ENCODE data around the gene DPYSL4. TPM values are rescaled to one million over a fixed set of nuclear protein-coding genes. Genes with fewer than 3 reads are reported as not detected.

Gene DPYSL4
- total and polyA plus RNA-seq, 12 donors, result 0.42 to 7.6 (median 3.2) TPM

- DNase-seq, result no peak
- Histone ChIP-seq H3K27ac (no peak overlapping the region), H3K27me3 (no peaks in the 10 kb centered on the region), H3K4me1 (replicated peaks in 1 of 2) (no peaks in the 10 kb centered on the region), H3K36me3 (replicated peaks in 1 of 2) (no peaks in the 10 kb centered on the region), H3K9me3 (replicated peaks in 1 of 3) (no peaks in the 10 kb centered on the region), H3K4me3 (no peak overlapping the region)
- TF ChIP-seq CTCF (IDR thresholded peaks at IDR 0.05), result no peak
- TF ChIP-seq POLR2A (IDR thresholded peaks at IDR 0.05), result no peak
- 90 to 95% (median 94%) methylated on average over 13 to 14 of the region's 14 CpGs for WGBS, 4 donors
- intact Hi-C loops (cut with DNase I), result loop anchor here in 1 of 2 donors (5.0 kb wide), 1 partner anchor 224 kb away; no protein-coding TSS in a partner anchor
These were observed 41.9 kb downstream of the DPYSL4 start for GRCh38 chr10:132228616-132229015.

GRCh38 chr10:132229096-132229495, 42.3 kb downstream of the DPYSL4 start:
- no peak for TF ChIP-seq POLR2A (IDR thresholded peaks at IDR 0.05)
- TF ChIP-seq CTCF (IDR thresholded peaks at IDR 0.05), result no peak
- intact Hi-C loops (cut with DNase I), result loop anchor here in 1 of 2 donors (5.0 kb wide), 1 partner anchor 223 kb away; no protein-coding TSS in a partner anchor
- H3K36me3 ChIP-seq (replicated peaks in 1 of 2), result no peaks in the 10 kb centered on the region
- H3K4me1 ChIP-seq (replicated peaks in 1 of 2), result no peaks in the 10 kb centered on the region
- 73 to 85% (median 77%) methylated on average over 6 of the region's 6 CpGs for WGBS, 4 donors
- no peaks in the 10 kb centered on the region for H3K27me3 ChIP-seq
- H3K9me3 ChIP-seq (replicated peaks in 1 of 3), result no peaks in the 10 kb centered on the region
- DNase-seq, result no peak
- no peak overlapping the region for H3K4me3 ChIP-seq
- no peak overlapping the region for H3K27ac ChIP-seq

GRCh38 chr10:132229834-132230556, 43.2 kb downstream of the DPYSL4 start:
- intact Hi-C loops (cut with DNase I), result loop anchor here in 1 of 2 donors (5.0 kb wide), 1 partner anchor 222 kb away; no protein-coding TSS in a partner anchor
- Histone ChIP-seq H3K9me3 (replicated peaks in 1 of 3) (no peaks in the 10 kb centered on the region), H3K27ac (peak overlapping the region in 2 of 5 donors; percentile 7 to 69), H3K36me3 (replicated peaks in 1 of 2) (no peaks in the 10 kb centered on the region), H3K27me3 (no peaks in the 10 kb centered on the region), H3K4me1 (replicated peaks in 1 of 2) (no peaks in the 10 kb centered on the region), H3K4me3 (peak overlapping the region in 1 of 4 donors; percentile 29)
- DNase-seq, result peak in 4 of 7 donors; percentile 30 to 62 (median 36)
- TF ChIP-seq POLR2A (IDR thresholded peaks at IDR 0.05), result peak in 1 of 2 donors; percentile 35
- no peak for TF ChIP-seq CTCF (IDR thresholded peaks at IDR 0.05)
- 59 to 69% (median 62%) methylated on average over 9 to 36 of the region's 36 CpGs for WGBS, 4 donors

- Histone ChIP-seq H3K4me1 (replicated peaks in 1 of 2) (no peaks in the 10 kb centered on the region), H3K4me3 (peak overlapping the region in 1 of 4 donors; percentile 29), H3K36me3 (replicated peaks in 1 of 2) (no peaks in the 10 kb centered on the region), H3K9me3 (replicated peaks in 1 of 3) (no peaks in the 10 kb centered on the region), H3K27me3 (no peaks in the 10 kb centered on the region), H3K27ac (peak overlapping the region in 1 of 5 donors; percentile 69)
- no peak for TF ChIP-seq CTCF (IDR thresholded peaks at IDR 0.05)
- no peak for TF ChIP-seq POLR2A (IDR thresholded peaks at IDR 0.05)
- intact Hi-C loops (cut with DNase I), result no loop called here
- DNase-seq, result no peak
- 61 to 82% (median 73%) methylated on average over 9 to 21 of the region's 21 CpGs for WGBS, 4 donors
These were observed 43.9 kb downstream of the DPYSL4 start for GRCh38 chr10:132230557-132231210.

All from adrenal gland (tissue), 12 donors.